PC-3 (cell line): ENCODE measurements around the gene MED28.

ENCODE experiments used
- EZH2 ChIP-seq: fragments of 300-600 bp; sonication (generic); IDR thresholded peaks from one replicate; pipeline ENCODE4 v1.6.1; 2017; ENCODE audit warnings: antibody characterized with exemption, mild to moderate bottlenecking, low read length; ENCODE audit not compliant: unreplicated experiment
- TF ChIP-seq, protein P1 (sequence below): fragments of 300-600 bp; sonication (generic); conservative IDR thresholded peaks from 2 replicates; pipeline ENCODE4 v1.5.1; 2017; ENCODE audit warnings: antibody characterized with exemption, low read depth, mild to moderate bottlenecking, low read length

DNA sequence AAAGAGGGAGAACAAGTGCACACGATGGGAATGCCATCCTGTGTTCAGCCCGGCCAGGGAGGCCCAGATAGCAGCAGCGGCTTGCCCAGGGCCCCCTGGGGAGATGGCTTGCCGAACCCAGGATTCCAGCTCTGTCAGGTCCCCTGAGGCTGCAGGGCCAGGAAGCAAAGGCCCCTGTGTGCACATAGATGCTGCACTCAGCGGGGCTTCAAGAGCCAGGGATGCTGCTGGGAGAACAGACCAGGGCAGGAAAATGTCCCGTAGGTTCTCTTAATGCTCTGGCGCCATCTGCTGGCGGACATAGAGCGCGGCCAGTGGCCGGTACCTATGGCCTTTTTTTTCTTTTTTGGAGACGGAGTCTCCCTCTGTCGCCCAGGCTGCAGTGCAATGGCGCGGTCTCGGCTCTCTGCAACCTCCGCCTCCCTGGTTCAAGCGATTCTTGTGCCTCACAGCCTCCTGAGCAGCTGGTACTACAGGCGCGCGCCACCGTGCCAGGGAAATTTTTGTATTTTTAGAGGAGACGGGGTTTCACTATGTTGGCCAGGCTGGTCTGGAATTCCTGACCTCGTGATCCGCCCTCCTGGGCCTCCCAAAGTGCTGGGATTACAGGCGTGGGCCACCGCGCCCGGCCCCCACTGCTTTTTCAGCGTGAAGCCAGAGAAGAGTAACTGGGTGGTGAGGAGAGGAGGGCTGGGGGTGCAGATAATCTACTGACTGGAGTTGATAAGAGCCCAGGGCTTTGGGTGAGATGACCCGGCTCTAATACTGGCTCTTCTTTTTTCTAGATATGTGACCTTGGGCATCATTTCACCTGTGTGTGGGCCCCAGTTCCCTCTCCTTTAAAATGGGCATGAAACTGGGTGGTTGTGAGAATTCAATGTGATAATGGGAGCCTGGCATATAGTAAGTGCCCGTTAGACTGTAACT is 22.5 kb downstream of the MED28 start:
- TF ChIP-seq, protein P1, sequence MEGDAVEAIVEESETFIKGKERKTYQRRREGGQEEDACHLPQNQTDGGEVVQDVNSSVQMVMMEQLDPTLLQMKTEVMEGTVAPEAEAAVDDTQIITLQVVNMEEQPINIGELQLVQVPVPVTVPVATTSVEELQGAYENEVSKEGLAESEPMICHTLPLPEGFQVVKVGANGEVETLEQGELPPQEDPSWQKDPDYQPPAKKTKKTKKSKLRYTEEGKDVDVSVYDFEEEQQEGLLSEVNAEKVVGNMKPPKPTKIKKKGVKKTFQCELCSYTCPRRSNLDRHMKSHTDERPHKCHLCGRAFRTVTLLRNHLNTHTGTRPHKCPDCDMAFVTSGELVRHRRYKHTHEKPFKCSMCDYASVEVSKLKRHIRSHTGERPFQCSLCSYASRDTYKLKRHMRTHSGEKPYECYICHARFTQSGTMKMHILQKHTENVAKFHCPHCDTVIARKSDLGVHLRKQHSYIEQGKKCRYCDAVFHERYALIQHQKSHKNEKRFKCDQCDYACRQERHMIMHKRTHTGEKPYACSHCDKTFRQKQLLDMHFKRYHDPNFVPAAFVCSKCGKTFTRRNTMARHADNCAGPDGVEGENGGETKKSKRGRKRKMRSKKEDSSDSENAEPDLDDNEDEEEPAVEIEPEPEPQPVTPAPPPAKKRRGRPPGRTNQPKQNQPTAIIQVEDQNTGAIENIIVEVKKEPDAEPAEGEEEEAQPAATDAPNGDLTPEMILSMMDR, result peak; percentile 74
- TF ChIP-seq EZH2, result no peak
